T-cell (primary cell): Measurements from ENCODE around the gene THAP8. TPM values are rescaled to one million over a fixed set of nuclear protein-coding genes. Genes with fewer than 3 reads are reported as not detected.
A peak's percentile ranks its signal among the peaks of the same experiment; 100 is the strongest.

ENCODE experiments used
- ATAC-seq, 4 experiments: fragments of 200-7000 bp in 3 of 4; fragments of 150-1000 bp in 1 of 4; cut with Tn5 transposase; replicated peaks in 1 of 4; 1 replicate in 3 of 4; 2 replicates in 1 of 4; pipeline ENCODE4 v1.10.0; 2021; ENCODE audit warnings: moderate library complexity in 3 of 4, mild to moderate bottlenecking in 2 of 4, moderate number of reproducible peaks in 1 of 4
- CTCF ChIA-PET, 2 donors: fragments of 300-600 bp; sonication (Branson Sonifier 250); formaldehyde crosslinking; loops; one replicate each; lab custom pipeline; 2022; ENCODE audit warnings: antibody characterized with exemption in 2 of 2; lab: Charles Lee
- POLR2A ChIA-PET, 2 donors: fragments of 300-600 bp; sonication (Branson Sonifier 250); formaldehyde crosslinking; loops; one replicate each; lab custom pipeline; 2022; ENCODE audit warnings: antibody characterized with exemption in 2 of 2; lab: Charles Lee
- DNase-seq, 35 experiments: peaks; one replicate each; pipeline versions ENCODE4 v3.0.0 to v3.0.0-alpha.2; 2013 to 2023
- H3K27ac ChIP-seq: one replicate; pipeline ENCODE4 v1.5.1; 2013; ENCODE audit warnings: low read length
- H3K27me3 ChIP-seq, 2 experiments: replicated peaks in 1 of 2; 1 replicate in 1 of 2; 2 replicates in 1 of 2; pipeline versions ENCODE4 v1.6.1 to v1.7.0; 2013; ENCODE audit warnings: low read length in 1 of 2, mixed read lengths in 1 of 2; ENCODE audit not compliant: control insufficient read depth in 2 of 2, insufficient read depth in 2 of 2; ENCODE audit errors: extremely low read depth in 1 of 2
- H3K36me3 ChIP-seq, 2 donors: 1 replicate in 1 of 2; 2 replicates in 1 of 2; pipeline versions ENCODE4 v1.6.1 to v1.7.0; 2013; ENCODE audit warnings: low read length in 1 of 2; ENCODE audit not compliant: control insufficient read depth in 2 of 2, insufficient read depth in 1 of 2; ENCODE audit errors: extremely low read depth in 1 of 2
- H3K4me1 ChIP-seq, 2 experiments: 1 replicate in 1 of 2; 2 replicates in 1 of 2; pipeline versions ENCODE4 v1.6.1 to v1.7.0; 2013; ENCODE audit warnings: low read length in 2 of 2, mixed read lengths in 1 of 2; ENCODE audit not compliant: insufficient read depth in 2 of 2, control insufficient read depth in 1 of 2; ENCODE audit errors: extremely low read depth in 1 of 2
- H3K4me3 ChIP-seq, 2 donors: 1 replicate in 1 of 2; 2 replicates in 1 of 2; pipeline versions ENCODE4 v1.5.1 to v1.7.0; 2013; ENCODE audit warnings: mild to moderate bottlenecking in 2 of 2, low read length in 1 of 2, moderate library complexity in 1 of 2; ENCODE audit not compliant: control insufficient read depth in 1 of 2; ENCODE audit errors: extremely low read depth in 1 of 2
- H3K9me3 ChIP-seq: 2 replicates; pipeline ENCODE4 v1.7.0; 2013
- H3K27ac Mint-ChIP-seq, 2 donors: one replicate each; pipeline ENCODE4 v1.8.0; 2020 to 2021; ENCODE audit warnings: mild to moderate bottlenecking in 2 of 2, mixed read lengths in 2 of 2
- H3K27me3 Mint-ChIP-seq, 2 donors: one replicate each; pipeline ENCODE4 v1.8.0; 2021 to 2022; ENCODE audit warnings: mixed read lengths in 2 of 2
- H3K36me3 Mint-ChIP-seq: one replicate; pipeline ENCODE4 v1.8.0; 2021; ENCODE audit warnings: mixed read lengths
- H3K4me1 Mint-ChIP-seq, 3 donors: one replicate each; pipeline ENCODE4 v1.8.0; 2020 to 2022; ENCODE audit warnings: mixed read lengths in 3 of 3, mild to moderate bottlenecking in 1 of 3
- H3K4me3 Mint-ChIP-seq, 3 donors: one replicate each; pipeline ENCODE4 v1.8.0; 2020 to 2022; ENCODE audit warnings: mild to moderate bottlenecking in 3 of 3, mixed read lengths in 3 of 3, moderate library complexity in 3 of 3
- H3K9me3 Mint-ChIP-seq, 3 donors: one replicate each; pipeline ENCODE4 v1.8.0; 2020 to 2022; ENCODE audit warnings: mixed read lengths in 3 of 3
- WGBS: methylation state at CpG from one replicate; pipeline ENCODE4 v1.1.5; 2013; ENCODE audit warnings: missing lambda C conversion rate; ENCODE audit not compliant: insufficient coverage; 5-methylcytosine and 5-hydroxymethylcytosine counted together
- total RNA-seq, 35 experiments: library from RNA in 6 of 35; stranded (reverse) in 6 of 35; fragments of 120-200 nt in 1 of 35; gene quantifications; one replicate each; pipeline versions ENCODE4 v1.2.1 to v1.2.4 and lab custom pipeline; 2013 to 2026

The THAP8 gene
- total RNA-seq, 5 donors from 2014 or later (not counting 1 experiment from before 2014, with no cell fraction given), result 2.6 to 8.0 (median 4.7) TPM

DNA sequence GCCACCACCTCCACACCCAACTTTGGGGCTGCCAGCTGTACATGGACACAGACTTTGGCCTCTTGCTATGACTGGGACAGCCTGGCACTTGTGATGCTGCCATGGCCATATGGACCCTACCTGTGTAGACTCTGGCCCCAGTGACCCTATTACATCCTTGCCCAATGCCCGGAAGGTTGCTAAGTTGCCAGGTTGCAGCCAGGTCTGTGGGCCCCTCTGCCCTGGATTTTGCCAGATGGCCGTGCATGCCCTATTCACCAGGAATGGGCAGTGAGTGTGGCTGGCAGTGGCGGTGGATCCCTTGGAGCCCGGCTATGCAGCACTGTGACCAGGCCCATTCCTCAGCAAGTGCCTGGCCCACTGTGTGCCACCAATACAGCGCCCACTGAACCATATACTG lies 68.0 kb downstream of the THAP8 start:
- Histone ChIP-seq H3K27ac (no peak overlapping the region), H3K4me3 (no peak overlapping the region), H3K9me3 (no peaks in the 10 kb centered on the region), H3K36me3 (no peaks in the 10 kb centered on the region), H3K4me1 (peaks cover 0 to 16% of the 10 kb centered on the region in 2 experiments), H3K27me3 (peaks cover 0 to 81% of the 10 kb centered on the region in 2 experiments)
- ATAC-seq, result no peak
- CTCF ChIA-PET, result no interaction called here
- Mint-ChIP-seq H3K4me1 (peaks cover 6 to 15% (median 6%) of the 10 kb centered on the region in 3 donors), H3K27ac (no peak overlapping the region), H3K36me3 (no peaks in the 10 kb centered on the region), H3K27me3 (peaks cover 39 to 48% of the 10 kb centered on the region in 2 donors), H3K4me3 (peak overlapping the region; percentile 17 to 76 (median 28)), H3K9me3 (no peaks in the 10 kb centered on the region)
- POLR2A ChIA-PET, result interaction anchor here in 1 of 2 donors (0.6 kb wide), 1 partner anchor 20 kb away, joined by 3 read pairs; no protein-coding TSS in a partner anchor
- DNase-seq, result no peak
- 87% methylated on average over 5 of the region's 5 CpGs for WGBS

Other genes starting within 250 kb of the THAP8 start
- not detected for gene PRODH2, start 241.4 kb downstream of the THAP8 start, total RNA-seq
- gene NPHS1, start 201.8 kb downstream of the THAP8 start, total RNA-seq, result under 1 TPM in 2 of 5 donors, not detected in 3; 0.06 to 0.33 TPM
- under 1 TPM; 0.16 to 0.28 (median 0.25) TPM for gene KIRREL2, start 197.4 kb downstream of the THAP8 start, total RNA-seq
- gene APLP1, start 185.7 kb downstream of the THAP8 start, total RNA-seq, result 1 to 10 TPM in 1 of 5 donors, under 1 TPM in 3, not detected in 1; 0.15 to 1.3 (median 0.33) TPM
- 10 to 100 TPM; 45.1 to 78.3 (median 51.4) TPM for gene NFKBID, start 153.7 kb downstream of the THAP8 start, total RNA-seq
- 100 to 1,000 TPM in 2 of 5 donors, 10 to 100 TPM in 3; 60.1 to 165 (median 77.2) TPM for gene HCST, start 151.8 kb downstream of the THAP8 start, total RNA-seq
- gene TYROBP, start 146.0 kb downstream of the THAP8 start, total RNA-seq, result 1 to 10 TPM; 2.3 to 7.0 (median 2.9) TPM
- 10 to 100 TPM in 4 of 5 donors, 1 to 10 TPM in 1; 9.2 to 20.8 (median 15.3) TPM for gene LRFN3, start 117.9 kb downstream of the THAP8 start, total RNA-seq
- gene SDHAF1, start 59.1 kb downstream of the THAP8 start, total RNA-seq, result 10 to 100 TPM; 10.2 to 30.5 (median 27.3) TPM
- gene SYNE4, start 45.5 kb downstream of the THAP8 start, total RNA-seq, result 1 to 10 TPM; 3.2 to 4.4 (median 3.7) TPM
- 10 to 100 TPM; 42.6 to 61.4 (median 51.2) TPM for gene ALKBH6, start 40.1 kb downstream of the THAP8 start, total RNA-seq
- gene CLIP3, start 21.4 kb downstream of the THAP8 start, total RNA-seq, result 1 to 10 TPM; 1.4 to 6.2 (median 2.6) TPM
- 1 to 10 TPM; 1.3 to 3.3 (median 2.2) TPM for gene WDR62, start 612 bp upstream of the THAP8 start, total RNA-seq
- not detected for gene OVOL3, start 56.9 kb upstream of the THAP8 start, total RNA-seq
- gene POLR2I, start 60.6 kb upstream of the THAP8 start, total RNA-seq, result 10 to 100 TPM; 27.4 to 54.8 (median 50.7) TPM
- gene TBCB, start 61.2 kb upstream of the THAP8 start, total RNA-seq, result 100 to 1,000 TPM; 111 to 179 (median 150) TPM
- gene CAPNS1, start 85.8 kb upstream of the THAP8 start, total RNA-seq, result 100 to 1,000 TPM; 214 to 339 (median 308) TPM
- gene COX7A1, start 98.2 kb upstream of the THAP8 start, total RNA-seq, result not detected
- 1 to 10 TPM; 7.5 to 9.1 (median 8.0) TPM for gene ZNF565, start 160.4 kb upstream of the THAP8 start, total RNA-seq
- 10 to 100 TPM; 24.4 to 63.2 (median 61.1) TPM for gene ZNF146, start 160.8 kb upstream of the THAP8 start, total RNA-seq